Karpas-422 (cell line): ENCODE results near the gene CXCR1. TPM values are rescaled to one million over a fixed set of nuclear protein-coding genes. Genes with fewer than 3 reads are reported as not detected.

Source experiments
- DNase-seq: peaks from one replicate; pipeline ENCODE4 v3.0.0-alpha.2; 2015
- H2AFZ ChIP-seq: fragments of 200-600 bp; sonication (generic); 2 replicates; pipeline ENCODE4 v1.6.1; 2014; ENCODE audit warnings: antibody characterized with exemption, low read length, mixed read lengths
- H3K27ac ChIP-seq: fragments of 200-600 bp; sonication (generic); 2 replicates; pipeline ENCODE4 v1.5.1; 2014; ENCODE audit warnings: mild to moderate bottlenecking, low read length, moderate library complexity
- H3K27me3 ChIP-seq: fragments of 200-600 bp; sonication (generic); 2 replicates; pipeline ENCODE4 v1.6.1; 2014; ENCODE audit warnings: low read length, mixed read lengths
- H3K36me3 ChIP-seq: fragments of 200-600 bp; sonication (generic); 2 replicates; pipeline ENCODE4 v1.6.1; 2014; ENCODE audit warnings: low read length, mixed read lengths; ENCODE audit not compliant: insufficient read depth
- H3K4me1 ChIP-seq: fragments of 200-600 bp; sonication (generic); 2 replicates; pipeline ENCODE4 v1.6.1; 2014; ENCODE audit warnings: mild to moderate bottlenecking, low read length, mixed read lengths
- H3K4me2 ChIP-seq: fragments of 200-600 bp; sonication (generic); 2 replicates; pipeline ENCODE4 v1.6.1; 2014; ENCODE audit warnings: low read length, low read depth, mild to moderate bottlenecking; ENCODE audit not compliant: poor library complexity, severe bottlenecking
- H3K4me3 ChIP-seq: fragments of 200-600 bp; sonication (generic); 2 replicates; pipeline ENCODE4 v1.5.1; 2014; ENCODE audit warnings: mild to moderate bottlenecking, antibody characterized with exemption, low read length, mixed read lengths
- H3K79me2 ChIP-seq: fragments of 200-600 bp; sonication (generic); 2 replicates; pipeline ENCODE4 v1.6.1; 2014; ENCODE audit warnings: mild to moderate bottlenecking, low read length, mixed read lengths
- H3K9ac ChIP-seq: fragments of 200-600 bp; sonication (generic); 2 replicates; pipeline ENCODE4 v1.6.0; 2014; ENCODE audit warnings: low read length
- H3K9me2 ChIP-seq: fragments of 200-600 bp; sonication (generic), shearing (Covaris generic); replicated peaks from 2 replicates; pipeline ENCODE4 v1.6.0; 2014; ENCODE audit warnings: mild to moderate bottlenecking, low read length, moderate library complexity; ENCODE audit not compliant: insufficient read depth
- H3K9me3 ChIP-seq: fragments of 300-700, 200-600 bp; sonication (generic); 2 replicates; pipeline ENCODE4 v1.6.1; 2014; ENCODE audit warnings: low read length, mixed read lengths
- H4K20me1 ChIP-seq: fragments of 200-600 bp; sonication (generic); 2 replicates; pipeline ENCODE4 v1.6.1; 2014; ENCODE audit warnings: mild to moderate bottlenecking, antibody characterized with exemption, low read length, low read depth; ENCODE audit not compliant: insufficient read depth
- total RNA-seq: library from RNA; depleted of rRNA; stranded (reverse); fragments of >200 nt; shearing (Covaris generic); gene quantifications from 2 replicates; pipeline ENCODE4 v1.2.3, GENCODE V29; 2014; ENCODE audit warnings: low replicate concordance

Gene CXCR1
- total RNA-seq, 1 experiment from 2014 or later, result not detected

DNA sequence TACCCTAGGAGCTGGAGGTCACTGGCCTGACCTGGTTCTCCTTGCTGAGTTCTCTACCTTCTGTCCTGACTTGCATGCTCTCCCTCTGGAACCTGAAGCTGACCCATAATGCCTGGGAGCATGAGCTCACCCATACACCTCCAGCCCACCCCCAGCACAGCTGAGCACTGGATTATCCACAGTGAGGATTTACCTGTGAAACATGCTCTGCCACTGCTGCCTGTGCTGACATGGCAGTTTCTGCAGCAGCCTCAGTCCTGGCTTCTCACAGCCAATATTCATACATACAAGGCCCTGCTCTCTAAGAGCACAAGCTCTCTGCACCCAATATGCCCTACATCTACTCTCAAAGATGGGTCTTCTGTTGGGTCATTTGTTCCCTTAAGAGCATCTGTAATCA, 35.9 kb downstream of the CXCR1 start:
- no peaks in the 10 kb centered on the region for H3K9me3 ChIP-seq
- no peak overlapping the region for H3K9ac ChIP-seq
- H3K36me3 ChIP-seq, result no peaks in the 10 kb centered on the region
- peaks cover 4% of the 10 kb centered on the region; the same call in 1 of the 2 replicates for H3K27me3 ChIP-seq
- no peak overlapping the region for H2AFZ ChIP-seq
- no peak for DNase-seq
- no peak overlapping the region for H3K4me3 ChIP-seq
- no peak overlapping the region for H3K4me2 ChIP-seq
- H3K27ac ChIP-seq, result no peak overlapping the region
- H4K20me1 ChIP-seq, result no peaks in the 10 kb centered on the region
- H3K9me2 ChIP-seq, result no peaks in the 10 kb centered on the region
- no peaks in the 10 kb centered on the region for H3K4me1 ChIP-seq
- H3K79me2 ChIP-seq, result no peaks in the 10 kb centered on the region

DNA sequence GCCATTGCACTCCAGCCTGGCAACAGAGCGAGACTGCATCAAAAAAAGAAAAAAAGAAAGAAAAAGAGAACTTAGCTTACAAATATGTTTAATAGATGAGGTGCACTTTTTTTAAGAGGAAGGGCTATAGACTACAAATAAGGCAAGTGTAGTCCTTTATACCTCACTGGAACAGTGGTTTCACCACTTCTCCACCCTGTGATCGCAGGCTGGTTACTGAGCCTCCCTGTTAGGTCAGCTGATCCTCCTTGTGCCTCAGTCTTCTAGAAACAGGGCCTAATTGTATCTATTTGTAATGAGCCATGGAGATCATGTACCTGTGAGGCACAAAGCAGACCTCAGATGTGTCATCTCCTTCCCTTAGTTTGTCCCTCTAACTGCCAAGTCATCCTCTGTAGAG, 36.4 kb downstream of the CXCR1 start:
- Histone ChIP-seq H3K9me3 (no peaks in the 10 kb centered on the region), H3K27me3 (peaks cover 4% of the 10 kb centered on the region; the same call in 1 of the 2 replicates), H3K9ac (no peak overlapping the region), H3K9me2 (no peaks in the 10 kb centered on the region), H3K27ac (no peak overlapping the region), H4K20me1 (no peaks in the 10 kb centered on the region), H3K4me1 (no peaks in the 10 kb centered on the region), H2AFZ (no peak overlapping the region), H3K4me2 (no peak overlapping the region), H3K79me2 (no peaks in the 10 kb centered on the region), H3K36me3 (no peaks in the 10 kb centered on the region), H3K4me3 (no peak overlapping the region)
- no peak for DNase-seq

- Histone ChIP-seq H3K27ac (no peak overlapping the region), H3K36me3 (no peaks in the 10 kb centered on the region), H3K4me3 (no peak overlapping the region), H3K9ac (no peak overlapping the region), H3K4me1 (no peaks in the 10 kb centered on the region), H2AFZ (no peak overlapping the region), H3K9me3 (no peaks in the 10 kb centered on the region), H3K9me2 (no peaks in the 10 kb centered on the region), H3K4me2 (no peak overlapping the region), H3K27me3 (peaks cover 3% of the 10 kb centered on the region), H4K20me1 (no peaks in the 10 kb centered on the region), H3K79me2 (no peaks in the 10 kb centered on the region)
- no peak for DNase-seq
These were observed 37.2 kb downstream of the CXCR1 start for GRCh38 chr2:218129458-218130135.

DNA sequence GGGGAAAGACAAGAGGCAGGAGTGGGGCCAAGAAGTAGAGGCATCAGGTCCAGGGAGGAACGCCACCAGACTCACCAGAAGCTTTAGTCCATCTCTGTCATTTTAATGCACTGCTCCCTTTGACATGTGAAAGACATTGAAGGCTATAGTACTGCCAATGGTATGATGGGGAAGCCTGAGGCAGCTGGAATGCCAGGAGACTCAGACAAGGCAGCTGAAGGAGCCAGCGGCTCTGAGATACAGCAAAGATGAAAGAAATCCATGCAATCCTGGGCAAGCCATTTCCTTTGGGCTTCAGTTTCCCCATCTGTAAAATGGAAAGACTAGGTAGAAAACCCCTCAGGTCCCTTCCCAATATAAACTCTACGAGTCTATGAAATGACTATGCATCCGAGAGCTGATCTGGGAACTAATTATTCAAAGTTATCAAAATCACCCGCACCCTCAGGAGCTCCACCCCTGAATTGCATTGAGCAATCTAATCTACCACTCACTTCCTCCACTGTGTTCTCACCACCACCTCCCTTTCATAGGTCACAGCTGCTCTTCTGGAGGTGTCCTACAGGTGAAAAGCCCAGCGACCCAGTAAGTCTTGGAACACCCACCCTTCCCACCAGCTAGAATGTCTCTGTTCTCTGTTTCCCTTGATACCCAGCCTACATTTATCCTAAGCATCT, 37.8 kb downstream of the CXCR1 start:
- no peaks in the 10 kb centered on the region for H3K79me2 ChIP-seq
- H3K27ac ChIP-seq, result no peak overlapping the region
- no peak overlapping the region for H3K4me3 ChIP-seq
- H3K36me3 ChIP-seq, result no peaks in the 10 kb centered on the region
- H4K20me1 ChIP-seq, result no peaks in the 10 kb centered on the region
- H2AFZ ChIP-seq, result no peak overlapping the region
- H3K9me3 ChIP-seq, result no peaks in the 10 kb centered on the region
- H3K4me2 ChIP-seq, result no peak overlapping the region
- H3K9ac ChIP-seq, result no peak overlapping the region
- no peaks in the 10 kb centered on the region; the same call in 1 of the 2 replicates for H3K27me3 ChIP-seq
- no peaks in the 10 kb centered on the region for H3K4me1 ChIP-seq
- DNase-seq, result no peak
- H3K9me2 ChIP-seq, result no peaks in the 10 kb centered on the region

DNA sequence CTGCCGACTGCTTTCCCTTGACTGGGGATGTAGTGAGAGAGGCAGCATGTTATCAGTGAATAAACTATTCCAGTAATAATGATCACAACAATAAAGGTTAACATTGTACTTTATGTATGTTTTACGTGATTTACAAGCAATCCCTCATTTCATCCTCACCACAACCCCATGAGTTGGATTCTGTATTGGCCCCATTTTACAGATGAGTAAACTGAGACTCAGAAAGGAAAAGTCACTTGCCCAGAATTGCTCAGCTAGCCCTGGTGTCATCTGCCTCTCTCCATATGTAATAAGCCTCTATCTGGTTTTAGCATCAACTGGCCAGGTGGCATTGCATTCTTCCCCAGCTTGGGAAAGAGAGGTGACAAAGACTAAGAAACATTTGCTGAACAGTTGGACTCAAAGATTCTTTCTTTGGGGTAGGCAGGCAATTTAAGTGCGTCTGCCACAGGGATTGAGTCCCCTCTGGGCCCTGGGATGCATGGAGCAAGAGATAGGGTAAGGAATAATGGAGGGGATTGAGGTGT, 38.8 kb downstream of the CXCR1 start:
- H3K9me2 ChIP-seq, result no peaks in the 10 kb centered on the region
- no peaks in the 10 kb centered on the region for H3K4me1 ChIP-seq
- no peaks in the 10 kb centered on the region for H3K79me2 ChIP-seq
- no peaks in the 10 kb centered on the region for H3K36me3 ChIP-seq
- H3K9me3 ChIP-seq, result no peaks in the 10 kb centered on the region
- no peaks in the 10 kb centered on the region for H4K20me1 ChIP-seq
- no peak overlapping the region for H3K4me3 ChIP-seq
- H2AFZ ChIP-seq, result no peak overlapping the region
- H3K9ac ChIP-seq, result no peak overlapping the region
- H3K27ac ChIP-seq, result no peak overlapping the region
- H3K27me3 ChIP-seq, result no peaks in the 10 kb centered on the region; the same call in 1 of the 2 replicates
- H3K4me2 ChIP-seq, result no peak overlapping the region
- DNase-seq, result no peak

GRCh38 chr2:218125626-218126080, 41.1 kb downstream of the CXCR1 start, which contains the start of gene CXCR2:
Gene CXCR2, plus strand, starts transcription at chr2:218126028. Its CDS starts 8,774 bp downstream, at chr2:218134802.
- Histone ChIP-seq H3K9ac (no peak within 1 kb of the TSS), H3K36me3 (no peaks in the 10 kb centered on the region), H3K27ac (no peak within 1 kb of the TSS), H2AFZ (no peak within 1 kb of the TSS), H4K20me1 (no peaks in the 10 kb centered on the region), H3K27me3 (no peaks in the 10 kb centered on the region; the same call in 1 of the 2 replicates), H3K4me2 (no peak within 1 kb of the TSS), H3K9me2 (no peaks in the 10 kb centered on the region), H3K79me2 (no peaks in the 10 kb centered on the region), H3K4me3 (no peak within 1 kb of the TSS), H3K9me3 (no peaks in the 10 kb centered on the region), H3K4me1 (no peaks in the 10 kb centered on the region)
- DNase-seq, result no peak

DNA sequence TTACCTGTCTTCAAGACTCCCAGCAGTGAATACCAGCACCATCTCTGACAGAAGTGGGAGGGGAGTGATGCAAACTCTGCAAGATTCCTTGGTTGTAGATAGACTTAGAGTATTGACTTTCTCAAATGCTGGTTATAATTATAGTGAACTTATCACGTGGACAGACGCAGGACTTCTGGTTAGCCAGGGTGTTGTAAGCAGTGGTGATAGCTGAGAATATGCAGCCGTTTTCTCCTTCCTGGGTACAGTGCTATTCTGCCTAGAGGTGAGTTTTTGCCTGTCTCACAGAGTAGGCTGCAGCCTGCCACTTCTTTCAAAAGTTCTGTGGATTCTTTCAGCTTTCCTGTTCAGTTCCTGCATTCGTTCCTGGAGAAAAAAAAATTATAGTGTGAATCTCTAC, 41.7 kb downstream of the CXCR1 start:
- Histone ChIP-seq H3K4me3 (no peak overlapping the region), H3K36me3 (no peaks in the 10 kb centered on the region), H3K27me3 (no peaks in the 10 kb centered on the region; the same call in 1 of the 2 replicates), H4K20me1 (no peaks in the 10 kb centered on the region), H3K9me2 (no peaks in the 10 kb centered on the region), H2AFZ (no peak overlapping the region), H3K9me3 (no peaks in the 10 kb centered on the region), H3K79me2 (no peaks in the 10 kb centered on the region), H3K9ac (no peak overlapping the region), H3K27ac (no peak overlapping the region), H3K4me2 (no peak overlapping the region), H3K4me1 (no peaks in the 10 kb centered on the region)
- no peak for DNase-seq

DNA sequence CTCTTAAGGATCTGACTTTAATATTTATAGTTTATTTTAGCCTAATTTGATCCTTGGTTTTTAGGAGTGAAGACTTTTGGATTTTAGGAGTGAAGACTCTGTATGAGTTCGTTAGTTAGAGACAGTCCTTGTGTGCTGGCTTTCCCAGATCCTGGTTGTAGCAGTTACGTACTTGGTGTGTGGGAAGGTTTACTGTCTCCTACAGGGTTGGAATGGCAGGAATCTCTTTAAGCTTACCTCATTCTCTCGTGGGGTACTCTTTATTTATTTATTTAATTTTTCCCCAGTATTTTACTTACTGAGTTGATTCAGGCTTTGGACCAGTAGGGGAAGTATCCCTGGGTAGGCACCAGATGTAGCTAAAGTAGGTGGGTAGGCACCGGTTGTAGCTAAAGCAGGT, 42.8 kb downstream of the CXCR1 start:
- no peak overlapping the region for H3K27ac ChIP-seq
- no peaks in the 10 kb centered on the region for H3K36me3 ChIP-seq
- no peaks in the 10 kb centered on the region for H3K9me2 ChIP-seq
- H3K4me1 ChIP-seq, result no peaks in the 10 kb centered on the region
- no peaks in the 10 kb centered on the region for H4K20me1 ChIP-seq
- no peaks in the 10 kb centered on the region for H3K79me2 ChIP-seq
- no peak overlapping the region for H3K9ac ChIP-seq
- no peaks in the 10 kb centered on the region; the same call in 1 of the 2 replicates for H3K27me3 ChIP-seq
- H2AFZ ChIP-seq, result no peak overlapping the region
- DNase-seq, result no peak
- H3K4me3 ChIP-seq, result no peak overlapping the region
- H3K9me3 ChIP-seq, result no peaks in the 10 kb centered on the region
- H3K4me2 ChIP-seq, result no peak overlapping the region
